HG02852 (cell line): Measurements from ENCODE around the gene OOSP4A.
"Not testable (repeated sequence)": the region's sequence is repeated elsewhere in the genome, so short reads cannot be mapped to it uniquely, and the experiment has no call there.

Experiments
- ATAC-seq: cut with Tn5 transposase; IDR thresholded peaks from one replicate; pipeline ENCODE4 v1.9.1; 2021; ENCODE audit warnings: mild to moderate bottlenecking, moderate library complexity; ENCODE audit not compliant: unreplicated experiment

The OOSP4A gene

DNA sequence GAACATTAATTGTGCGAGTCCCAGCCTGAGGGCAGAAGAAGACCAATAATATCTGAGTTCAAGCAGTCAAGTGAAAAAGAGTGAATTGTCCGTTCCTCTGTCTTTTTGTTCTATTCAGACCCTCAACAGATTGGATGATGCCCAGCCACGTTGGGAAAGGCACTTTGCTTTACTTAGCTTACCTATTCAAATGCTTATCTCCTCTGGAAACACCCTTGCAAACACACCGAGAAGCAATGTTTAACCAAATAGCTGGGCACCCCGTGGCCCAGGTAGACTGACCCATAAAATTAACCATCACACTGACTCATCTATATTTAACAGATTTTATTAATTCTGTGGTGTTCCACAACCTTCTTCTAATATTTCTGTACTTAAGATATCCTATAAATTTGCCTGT lies 9.3 kb downstream of the OOSP4A start:
- no peak for ATAC-seq

DNA sequence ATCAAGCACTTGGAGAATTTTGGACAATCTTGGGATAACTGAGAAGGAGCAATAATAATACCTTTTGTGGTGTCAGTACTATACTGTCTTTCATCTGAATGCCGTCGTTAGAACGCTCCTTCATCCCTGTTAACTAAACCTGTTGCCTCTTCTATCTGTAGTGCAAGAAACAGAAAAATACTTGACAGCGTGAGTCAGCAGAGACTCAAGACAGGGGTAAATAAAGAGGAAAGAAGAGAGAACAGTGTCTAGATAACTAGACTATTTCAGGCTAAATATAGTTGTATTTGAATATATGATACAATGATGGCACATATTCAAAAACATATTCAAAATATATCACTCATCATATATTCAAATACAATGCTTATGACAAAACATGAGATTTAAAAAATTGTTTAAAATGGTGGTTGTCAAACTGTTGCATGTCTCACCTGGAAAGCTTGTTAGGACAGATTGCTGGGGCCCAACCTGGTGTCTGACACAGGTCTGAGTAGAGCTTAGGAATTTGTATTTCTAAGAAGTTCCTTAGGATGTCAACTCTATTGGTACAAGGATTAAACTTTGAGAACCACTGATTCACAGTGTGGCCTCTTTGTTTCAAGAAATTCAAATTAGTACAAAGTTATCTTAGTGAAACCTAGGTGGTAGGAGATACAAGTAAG lies 17.4 kb downstream of the OOSP4A start:
- ATAC-seq, result no peak

DNA sequence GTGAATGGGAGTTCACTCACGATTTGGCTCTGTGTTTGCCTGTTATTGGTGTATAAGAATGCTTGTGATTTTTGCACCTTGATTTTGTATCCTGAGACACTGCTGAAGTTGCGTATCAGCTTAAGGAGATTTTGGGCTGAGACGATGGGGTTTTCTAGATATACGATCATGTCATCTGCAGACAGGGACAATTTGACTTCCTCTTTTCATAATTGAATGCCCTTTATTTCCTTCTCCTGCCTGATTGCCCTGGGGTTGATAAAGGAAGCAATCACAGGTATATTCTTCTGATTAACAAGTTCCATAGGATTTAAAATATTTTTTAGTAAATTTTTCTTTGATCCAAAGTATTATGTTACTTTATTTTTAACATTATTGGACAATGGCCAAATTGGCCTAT lies 18.2 kb downstream of the OOSP4A start:
- ATAC-seq, result not testable (repeated sequence)

DNA sequence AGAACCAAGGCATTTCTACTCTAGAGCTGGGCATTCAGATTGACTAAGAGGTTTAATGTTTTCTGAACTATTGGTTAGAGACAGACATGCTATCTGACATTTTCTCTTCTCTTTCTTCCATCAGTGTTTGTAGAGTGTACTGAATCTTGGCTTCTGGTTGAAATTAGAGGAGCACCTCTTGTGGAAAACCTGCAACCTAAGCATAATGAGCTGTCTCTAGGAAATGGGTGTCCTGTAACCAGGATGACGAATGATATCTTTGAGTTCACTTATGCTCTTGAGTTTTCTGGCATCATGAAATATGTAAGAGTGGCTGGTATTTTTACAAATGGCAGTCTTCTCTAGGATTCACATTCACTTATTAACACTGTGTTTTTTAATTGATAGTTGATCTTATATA lies 19.4 kb downstream of the OOSP4A start:
- no peak for ATAC-seq

DNA sequence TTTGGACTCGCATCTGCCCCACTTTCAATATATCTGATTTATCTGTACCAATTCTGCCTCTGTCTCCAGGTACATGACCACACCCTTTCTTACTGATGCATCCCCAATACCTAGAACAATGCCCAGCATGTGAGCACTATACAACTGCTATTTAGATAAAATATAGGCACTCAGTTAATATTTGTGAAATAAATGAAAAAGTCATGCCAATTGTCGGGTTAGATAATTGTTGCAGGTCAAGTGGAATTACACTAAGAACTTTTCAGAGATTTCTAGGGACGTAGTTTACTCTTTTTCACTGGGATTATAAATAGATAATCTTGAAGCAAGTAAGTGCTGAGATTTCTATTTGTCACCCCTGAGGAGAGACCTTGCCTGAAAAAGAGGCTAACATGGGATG lies 20.5 kb downstream of the OOSP4A start:
- ATAC-seq, result no peak

DNA sequence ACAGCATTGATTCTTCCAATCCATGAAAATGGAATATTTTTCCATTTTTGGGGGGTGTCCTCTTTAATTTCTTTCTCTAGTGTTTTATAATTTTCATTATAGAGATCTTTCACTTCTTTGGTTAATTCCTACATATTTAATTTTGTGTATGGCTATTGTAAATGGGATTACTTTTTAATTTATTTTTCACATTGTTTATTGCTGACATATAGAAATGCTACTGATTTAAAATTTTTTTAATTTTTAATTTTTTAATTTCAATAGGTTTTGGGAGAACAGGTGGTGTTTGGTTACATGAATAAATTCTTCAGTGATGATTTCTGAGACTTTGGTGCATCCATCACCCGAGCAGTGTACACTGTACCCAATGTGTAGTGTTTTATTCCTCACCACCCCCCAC lies 26.6 kb downstream of the OOSP4A start:
- no peak for ATAC-seq

DNA sequence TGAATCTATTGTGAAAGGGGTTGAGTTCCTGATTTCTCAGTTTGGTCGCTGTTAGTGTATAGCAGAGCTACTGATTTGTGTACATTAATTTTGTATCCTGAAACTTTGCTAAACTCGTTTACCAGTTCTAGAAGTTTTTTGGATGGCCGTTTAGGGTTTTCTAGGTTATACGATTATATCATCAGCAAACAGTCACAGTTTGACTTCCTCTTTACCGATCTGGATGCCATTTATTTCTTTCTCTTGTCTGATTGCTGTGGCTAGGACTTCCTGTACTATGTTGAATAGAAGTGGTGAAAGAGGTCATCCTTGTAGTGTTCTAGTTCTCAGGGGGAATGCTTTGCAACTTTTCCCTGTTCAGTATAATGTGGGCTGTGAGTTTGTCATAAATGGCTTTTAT lies 28.6 kb downstream of the OOSP4A start:
- ATAC-seq, result no peak

DNA sequence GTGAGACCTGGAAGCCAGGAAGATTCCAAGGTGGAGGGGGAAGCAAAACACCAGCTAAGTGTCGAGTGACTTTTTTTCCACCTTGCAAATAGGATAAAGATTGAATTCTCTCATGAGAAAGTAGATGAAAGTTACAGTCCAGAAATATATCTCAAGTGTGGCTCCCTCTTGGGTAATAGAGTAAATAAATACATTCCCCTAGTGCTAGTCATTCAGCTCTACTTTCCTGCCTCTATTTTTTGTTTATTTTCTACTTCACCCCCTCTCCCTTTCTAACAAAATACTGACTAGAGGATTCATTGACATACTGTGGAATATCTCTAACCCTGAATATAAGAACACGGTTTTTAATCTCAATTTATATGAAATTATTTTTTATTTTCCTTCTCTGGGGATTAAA lies 34.0 kb downstream of the OOSP4A start:
- ATAC-seq, result no peak

DNA sequence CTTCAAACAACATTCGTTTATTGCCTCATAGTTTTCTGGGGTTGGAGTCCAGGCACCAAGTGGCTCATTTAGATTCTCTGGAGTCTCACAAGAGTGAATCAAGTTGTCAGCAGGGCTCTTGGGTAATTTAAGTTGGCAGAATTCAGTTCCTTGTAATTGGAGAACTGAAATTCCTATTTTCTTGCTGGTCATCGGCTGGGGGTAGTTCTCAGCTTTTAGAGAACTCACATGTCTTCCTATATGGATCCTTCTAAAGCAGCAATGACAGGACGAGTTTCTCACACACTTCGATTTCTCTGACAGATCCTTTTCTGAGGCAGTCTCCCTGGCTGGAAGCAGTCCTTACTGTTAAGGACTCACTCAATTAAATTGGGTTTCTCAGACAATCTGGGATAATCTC lies 35.9 kb downstream of the OOSP4A start:
- ATAC-seq, result no peak

DNA sequence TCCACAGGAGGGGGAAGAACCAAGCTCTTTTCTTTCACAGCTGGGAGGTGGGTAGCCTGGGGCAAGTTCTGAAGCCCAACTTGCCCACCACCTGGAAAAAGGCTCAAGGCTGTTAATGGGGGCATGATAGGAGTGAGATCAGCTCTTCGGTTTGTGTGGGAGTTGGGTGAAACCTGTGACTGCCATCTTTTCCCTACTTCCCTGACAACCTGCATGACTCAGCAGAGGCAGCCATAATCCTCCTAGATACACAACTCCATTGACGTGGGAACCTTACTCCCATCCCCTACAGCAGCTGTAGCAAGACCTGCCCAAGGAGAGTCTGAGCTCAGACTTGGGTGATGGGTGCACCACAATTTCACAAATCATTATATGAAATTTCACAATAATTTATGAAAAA lies 39.9 kb downstream of the OOSP4A start:
- ATAC-seq, result no peak

DNA sequence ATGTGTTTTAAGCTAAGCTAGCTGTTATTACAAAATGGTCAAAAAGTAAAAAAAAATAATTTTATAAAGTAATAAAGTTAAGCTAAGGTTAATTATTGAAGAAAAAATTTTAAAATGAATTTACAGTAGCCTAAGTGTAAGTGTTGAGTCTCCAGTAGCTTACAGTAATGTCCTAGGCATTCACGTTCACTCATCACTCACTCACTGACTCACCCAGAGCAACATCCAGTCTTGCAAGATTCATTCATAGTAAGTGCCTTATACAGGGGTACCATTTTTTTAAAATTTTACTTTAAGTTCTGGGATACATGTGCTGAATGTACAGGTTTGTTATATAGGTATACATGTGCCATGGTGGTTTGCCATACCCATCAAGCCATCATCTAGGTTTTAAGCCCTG lies 41.5 kb downstream of the OOSP4A start:
- no peak for ATAC-seq

DNA sequence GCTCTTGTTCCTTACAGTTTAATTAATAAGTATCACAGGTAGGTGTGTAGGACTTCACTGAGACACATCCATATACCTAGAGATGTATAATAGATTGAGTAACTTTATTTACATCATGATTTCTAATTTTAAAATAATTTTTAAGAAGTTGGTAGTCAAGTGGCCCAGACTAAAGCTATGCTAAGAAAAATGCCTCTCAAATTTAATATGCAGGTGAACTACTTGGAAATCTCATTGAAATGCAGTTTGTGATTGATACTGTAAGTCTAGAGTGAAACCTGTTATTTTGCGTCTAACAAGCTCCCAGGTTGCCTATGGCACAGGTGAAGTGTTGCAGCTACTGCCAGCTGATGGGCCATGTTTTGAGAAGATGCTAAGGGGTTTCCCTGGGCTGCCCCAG lies 53.0 kb downstream of the OOSP4A start, which contains the start of gene OOSP4B:
TSS of gene OOSP4B (plus strand) at position 301 of the 400 bp plus-strand sequence.
- no peak for ATAC-seq

DNA sequence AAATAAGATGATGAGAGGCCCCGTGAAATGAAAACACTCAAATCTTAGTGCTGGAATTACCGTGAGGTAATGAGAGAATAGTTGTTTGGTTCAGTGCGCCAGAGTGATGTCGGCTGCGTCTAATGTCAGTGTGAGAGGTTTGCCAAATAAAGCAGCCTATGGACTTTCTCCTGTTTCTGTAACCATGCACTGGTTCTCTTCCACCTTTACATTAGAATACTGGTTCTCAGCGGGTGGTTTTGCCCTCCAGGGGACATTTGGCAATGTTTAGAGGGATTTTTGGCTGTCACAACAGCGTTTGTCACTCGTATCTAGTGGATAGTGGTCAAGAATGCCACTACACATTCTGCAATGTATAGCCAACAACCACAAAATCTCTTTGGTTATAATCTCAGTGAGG lies 54.2 kb downstream of the OOSP4A start:
- no peak for ATAC-seq
